ENCODE results near the gene CASP6.
"Not testable (repeated sequence)": the region's sequence is repeated elsewhere in the genome, so short reads cannot be mapped to it uniquely, and the experiment has no call there.

Gene CASP6

GRCh38 chr4:109701566-109702410 is 1.5 kb downstream of the CASP6 start:
- Histone ChIP-seq H3K27me3 (no peaks in the 10 kb centered on the region), H3K4me1 (peaks cover 18 to 25% (median 23%) of the 10 kb centered on the region in 10 experiments), H3K9ac (peak overlapping the region; percentile 77 to 88 (median 85)), H3K4me3 (peak overlapping the region; percentile 72 to 92 (median 78)), H3K27ac (peak overlapping the region; percentile 48 to 86 (median 80); a peak in 21 of 22 replicates), H3K4me2 (peak overlapping the region; percentile 74 to 95 (median 89)), H3K36me3 (peaks cover 7 to 22% (median 14%) of the 10 kb centered on the region in 11 experiments; a peak in 20 of 22 replicates), H3K9me3 (replicated peaks in 1 of 11) (no peaks in the 10 kb centered on the region), H4K20me1 (peaks cover 0 to 6% (median 0%) of the 10 kb centered on the region in 11 experiments; a peak in 2 of 22 replicates)
- TF ChIP-seq Cebpa-rat (IDR thresholded peaks at IDR 0.05): no peak

DNA sequence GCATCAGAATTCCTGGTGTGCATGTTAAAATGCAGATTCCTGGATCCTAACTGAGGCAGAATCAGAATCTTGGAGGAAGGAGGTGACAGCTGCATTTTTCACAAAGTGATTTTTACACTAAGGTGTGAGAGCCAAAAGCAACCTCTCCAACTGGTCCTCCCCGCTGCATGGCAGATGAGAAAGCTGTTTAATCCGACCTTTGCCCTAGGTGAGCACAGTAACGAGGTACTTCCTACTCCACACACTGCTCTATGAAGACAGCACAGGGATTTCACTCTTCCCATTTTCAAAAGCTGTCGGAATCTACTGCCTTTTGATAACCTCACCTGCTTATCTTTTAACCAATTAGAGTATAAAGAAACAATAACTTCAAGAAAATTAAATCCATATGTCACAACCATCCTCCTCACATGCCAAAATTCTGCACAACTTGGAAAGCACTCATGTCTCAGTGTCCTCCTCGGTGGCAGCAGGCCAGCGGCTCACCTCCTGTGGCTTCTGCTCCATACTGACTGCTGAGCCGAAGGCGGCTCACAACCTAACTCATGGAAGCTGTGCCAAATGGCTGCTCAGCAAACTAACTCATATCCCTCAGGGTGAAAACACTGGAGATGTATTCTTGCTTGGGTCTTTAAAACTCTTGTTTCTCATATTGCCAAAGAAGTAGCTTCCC is 3.6 kb downstream of the CASP6 start:
- H3K4me1 ChIP-seq: peaks cover 18 to 25% (median 23%) of the 10 kb centered on the region in 10 experiments
- peaks cover 0 to 6% (median 0%) of the 10 kb centered on the region in 11 experiments; a peak in 3 of 22 replicates for H4K20me1 ChIP-seq
- H3K27me3 ChIP-seq: no peaks in the 10 kb centered on the region
- no peak overlapping the region for H3K4me3 ChIP-seq
- H3K36me3 ChIP-seq: peaks cover 7 to 40% (median 32%) of the 10 kb centered on the region in 11 experiments; a peak in 21 of 22 replicates
- no peaks in the 10 kb centered on the region for H3K9me3 ChIP-seq (replicated peaks in 1 of 11)
- H3K27ac ChIP-seq: no peak overlapping the region
- H3K9ac ChIP-seq: no peak overlapping the region
- H3K4me2 ChIP-seq: no peak overlapping the region
- no peak for TF ChIP-seq Cebpa-rat (IDR thresholded peaks at IDR 0.05)

DNA sequence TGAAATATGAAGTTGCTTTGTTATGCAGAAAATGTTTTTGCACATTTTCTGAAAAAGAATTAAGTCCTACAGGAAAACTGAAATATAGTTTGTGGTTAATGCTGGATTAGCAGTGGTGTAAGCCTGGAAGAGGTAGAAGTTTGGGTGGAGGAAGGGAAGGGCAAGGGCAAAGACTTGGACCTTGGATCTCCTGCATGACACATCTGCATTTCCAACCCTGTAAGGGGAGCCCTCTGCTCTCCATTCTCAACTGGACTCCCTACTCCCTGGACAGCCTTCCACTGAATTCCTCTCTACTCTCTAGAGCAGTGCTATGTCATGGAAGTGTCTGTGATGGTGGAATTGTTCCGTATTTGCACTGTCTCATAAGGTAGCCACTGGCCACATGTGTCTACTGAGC is 4.6 kb downstream of the CASP6 start:
- peaks cover 0 to 6% (median 0%) of the 10 kb centered on the region in 11 experiments; a peak in 3 of 22 replicates for H4K20me1 ChIP-seq
- no peaks in the 10 kb centered on the region for H3K27me3 ChIP-seq
- H3K27ac ChIP-seq: no peak overlapping the region
- no peaks in the 10 kb centered on the region for H3K9me3 ChIP-seq (replicated peaks in 1 of 11)
- H3K4me3 ChIP-seq: no peak overlapping the region
- H3K4me2 ChIP-seq: no peak overlapping the region
- TF ChIP-seq Cebpa-rat (IDR thresholded peaks at IDR 0.05): no peak
- H3K9ac ChIP-seq: no peak overlapping the region
- H3K36me3 ChIP-seq: peaks cover 7 to 50% (median 42%) of the 10 kb centered on the region in 11 experiments
- H3K4me1 ChIP-seq: peaks cover 13 to 21% (median 16%) of the 10 kb centered on the region in 10 experiments

- H3K27ac ChIP-seq: no peak overlapping the region
- H3K4me3 ChIP-seq: no peak overlapping the region
- peaks cover 0 to 4% (median 0%) of the 10 kb centered on the region in 11 experiments; a peak in 2 of 22 replicates for H4K20me1 ChIP-seq
- H3K9ac ChIP-seq: no peak overlapping the region
- H3K9me3 ChIP-seq (replicated peaks in 1 of 11): no peaks in the 10 kb centered on the region
- H3K4me2 ChIP-seq: no peak overlapping the region
- H3K4me1 ChIP-seq: peaks cover 0 to 6% (median 0%) of the 10 kb centered on the region in 10 experiments; a peak in 1 of 20 replicates
- H3K27me3 ChIP-seq: no peaks in the 10 kb centered on the region
- H3K36me3 ChIP-seq: peaks cover 63 to 99% (median 89%) of the 10 kb centered on the region in 11 experiments
- no peak for TF ChIP-seq Cebpa-rat (IDR thresholded peaks at IDR 0.05)
These were observed 11.8 kb downstream of the CASP6 start for GRCh38 chr4:109691411-109691920.

DNA sequence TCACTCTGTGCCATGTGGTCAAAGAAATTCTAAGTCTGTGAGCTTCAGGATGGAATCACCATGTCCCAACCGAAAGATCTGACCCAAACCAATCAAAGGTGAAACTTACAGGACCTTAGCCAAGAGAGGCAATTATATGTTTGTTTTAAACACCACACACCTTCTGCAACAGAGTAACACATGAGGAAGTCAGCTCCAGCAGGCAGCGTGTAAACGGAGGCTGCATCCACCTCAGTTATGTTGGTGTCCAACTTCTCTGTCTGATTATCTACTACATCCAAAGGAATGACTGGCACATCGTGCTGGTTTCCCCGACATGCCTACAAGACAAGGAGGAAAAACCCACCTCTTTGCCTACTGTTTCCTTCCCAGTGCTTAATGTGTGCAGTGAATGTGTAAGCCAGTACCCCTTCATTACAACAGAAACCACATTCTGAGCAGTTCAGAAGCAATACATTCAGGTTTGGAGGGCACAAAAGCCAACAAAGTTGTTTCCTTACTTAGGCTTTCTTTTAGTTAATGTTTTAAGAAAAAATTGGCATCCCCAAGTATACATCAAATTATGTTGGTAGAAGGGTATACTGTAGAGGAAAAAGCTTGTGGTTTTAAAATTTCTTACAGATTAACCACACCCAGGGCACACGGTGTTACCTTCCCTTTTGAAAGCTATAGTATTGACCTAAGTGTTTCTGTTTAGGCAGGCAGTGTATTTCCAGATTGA is 12.4 kb downstream of the CASP6 start:
- no peak for TF ChIP-seq Cebpa-rat (IDR thresholded peaks at IDR 0.05)
- no peak overlapping the region for H3K4me3 ChIP-seq
- peaks cover 68 to 99% (median 90%) of the 10 kb centered on the region in 11 experiments for H3K36me3 ChIP-seq
- H3K27me3 ChIP-seq: no peaks in the 10 kb centered on the region
- no peak overlapping the region for H3K27ac ChIP-seq
- H4K20me1 ChIP-seq: peaks cover 0 to under 1% (median 0%) of the 10 kb centered on the region in 11 experiments; a peak in 2 of 22 replicates
- no peaks in the 10 kb centered on the region for H3K9me3 ChIP-seq (replicated peaks in 1 of 11)
- H3K9ac ChIP-seq: no peak overlapping the region
- H3K4me1 ChIP-seq: peaks cover 0 to 6% (median 0%) of the 10 kb centered on the region in 10 experiments; a peak in 1 of 20 replicates
- no peak overlapping the region for H3K4me2 ChIP-seq

DNA sequence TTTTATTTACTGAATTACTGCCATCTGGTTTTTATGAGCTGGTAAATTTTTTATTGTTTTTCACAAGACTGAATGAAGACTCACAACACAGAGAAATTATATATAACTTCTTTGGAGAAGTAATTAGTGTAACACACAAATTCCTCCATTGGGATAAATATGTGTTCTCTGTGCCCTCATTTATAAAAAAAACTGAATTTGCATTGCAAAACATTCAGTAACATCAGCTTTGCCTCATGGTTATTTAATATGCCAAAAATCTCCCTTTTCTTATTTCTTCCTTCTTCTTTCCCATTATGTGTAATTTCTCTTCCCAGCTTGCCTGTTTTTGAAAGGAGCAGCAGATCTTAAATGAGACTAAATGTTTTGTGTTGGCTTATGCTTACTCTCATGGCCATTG is 18.5 kb downstream of the CASP6 start:
- Histone ChIP-seq H3K4me2 (no peak overlapping the region), H3K27me3 (no peaks in the 10 kb centered on the region), H3K4me3 (no peak overlapping the region), H3K9me3 (replicated peaks in 1 of 11) (peaks cover 3 to 11% (median 8%) of the 10 kb centered on the region in 11 experiments; a peak in 20 of 22 replicates), H3K27ac (no peak overlapping the region), H3K4me1 (peaks cover 0 to 6% (median 0%) of the 10 kb centered on the region in 10 experiments; a peak in 1 of 20 replicates), H3K36me3 (peaks cover 37 to 90% (median 46%) of the 10 kb centered on the region in 11 experiments), H4K20me1 (no peaks in the 10 kb centered on the region), H3K9ac (no peak overlapping the region)
- TF ChIP-seq Cebpa-rat (IDR thresholded peaks at IDR 0.05): no peak

DNA sequence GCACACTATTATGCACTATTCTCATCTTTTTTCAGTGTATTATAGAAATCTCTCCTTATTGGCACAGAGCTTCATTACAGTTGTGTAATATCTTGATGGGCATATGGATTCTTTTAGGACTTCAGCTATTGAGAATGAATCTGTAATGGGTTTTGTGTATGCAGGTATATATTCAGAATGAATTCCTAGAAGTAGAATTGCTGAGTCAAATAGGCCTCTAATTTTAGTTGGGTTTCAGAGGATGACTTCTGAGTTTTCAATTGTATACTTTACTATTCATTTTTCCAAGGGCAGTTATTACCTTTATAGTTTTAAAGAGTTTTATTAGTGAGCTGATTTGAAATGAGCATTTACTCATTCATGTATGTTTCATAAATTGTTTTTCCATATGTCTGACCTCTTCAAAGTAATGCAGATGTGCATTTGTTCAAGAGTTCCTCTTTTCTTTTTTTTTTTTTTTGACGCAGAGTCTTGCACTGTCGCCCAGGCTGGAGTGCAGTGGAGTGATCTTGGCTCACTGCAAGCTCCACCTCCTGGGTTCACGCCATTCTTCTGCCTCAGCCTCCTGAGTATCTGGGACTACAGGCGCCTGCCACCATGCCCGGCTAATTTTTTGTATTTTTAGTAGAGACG is 19.5 kb downstream of the CASP6 start:
- Histone ChIP-seq H3K4me1 (peaks cover 0 to 6% (median 0%) of the 10 kb centered on the region in 10 experiments; a peak in 1 of 20 replicates), H3K9ac (no peak overlapping the region), H3K4me2 (no peak overlapping the region), H3K36me3 (peaks cover 31 to 89% (median 38%) of the 10 kb centered on the region in 11 experiments), H3K27me3 (no peaks in the 10 kb centered on the region), H3K9me3 (replicated peaks in 1 of 11) (peaks cover 13 to 21% (median 18%) of the 10 kb centered on the region in 11 experiments), H4K20me1 (no peaks in the 10 kb centered on the region), H3K27ac (no peak overlapping the region), H3K4me3 (no peak overlapping the region)
- TF ChIP-seq Cebpa-rat (IDR thresholded peaks at IDR 0.05): no peak

DNA sequence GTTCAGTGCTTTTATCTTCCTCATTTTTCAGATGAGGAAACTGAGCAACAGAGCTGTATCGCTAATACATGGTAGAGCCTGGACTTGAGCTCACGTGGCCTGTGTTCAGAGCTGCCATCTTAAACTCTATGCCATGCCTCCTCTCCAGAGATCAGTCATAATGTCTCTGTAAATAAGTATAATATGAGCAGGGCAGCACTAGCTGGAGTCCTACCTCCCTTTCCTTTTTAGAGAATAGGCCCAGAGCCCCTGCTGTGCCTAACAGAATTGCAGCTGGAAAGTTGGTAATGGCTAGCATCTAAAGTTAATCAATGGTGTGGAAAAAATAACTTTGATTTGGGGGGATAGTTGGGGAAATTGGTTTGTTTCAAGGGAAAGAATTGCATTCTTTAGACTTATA is 20.4 kb downstream of the CASP6 start:
- no peaks in the 10 kb centered on the region for H3K27me3 ChIP-seq
- no peak for TF ChIP-seq Cebpa-rat (IDR thresholded peaks at IDR 0.05)
- H3K36me3 ChIP-seq: peaks cover 31 to 88% (median 42%) of the 10 kb centered on the region in 11 experiments
- no peak overlapping the region for H3K27ac ChIP-seq
- peaks cover 20 to 28% (median 24%) of the 10 kb centered on the region in 11 experiments for H3K9me3 ChIP-seq (replicated peaks in 1 of 11)
- H3K4me2 ChIP-seq: no peak overlapping the region
- H3K4me3 ChIP-seq: no peak overlapping the region
- H4K20me1 ChIP-seq: no peaks in the 10 kb centered on the region
- no peak overlapping the region for H3K9ac ChIP-seq
- H3K4me1 ChIP-seq: peaks cover 0 to 6% (median 0%) of the 10 kb centered on the region in 10 experiments; a peak in 1 of 20 replicates

GRCh38 chr4:109678925-109679324 is 24.3 kb downstream of the CASP6 start:
- Histone ChIP-seq H3K9me3 (replicated peaks in 1 of 11) (peaks cover 21 to 42% (median 26%) of the 10 kb centered on the region in 11 experiments), H3K4me3 (0 out of 20 replicates have a peak overlapping the region, but pooled peaks of 1 of the 10 experiments have one; percentile 19), H3K36me3 (peaks cover 4 to 71% (median 14%) of the 10 kb centered on the region in 11 experiments; a peak in 15 of 22 replicates)
- not testable (repeated sequence) for H3K27me3 ChIP-seq, H3K9ac ChIP-seq, H3K4me2 ChIP-seq, H4K20me1 ChIP-seq, H3K4me1 ChIP-seq, H3K27ac ChIP-seq

GRCh38 chr4:109678472-109678871 is 24.8 kb downstream of the CASP6 start:
- not testable (repeated sequence) for H3K27ac ChIP-seq, H3K4me1 ChIP-seq, H4K20me1 ChIP-seq, H3K27me3 ChIP-seq, H3K4me2 ChIP-seq, H3K9ac ChIP-seq
- Histone ChIP-seq H3K36me3 (peaks cover 4 to 75% (median 14%) of the 10 kb centered on the region in 11 experiments; a peak in 15 of 22 replicates), H3K4me3 (0 out of 20 replicates have a peak overlapping the region, but pooled peaks of 1 of the 10 experiments have one; percentile 19), H3K9me3 (replicated peaks in 1 of 11) (peaks cover 21 to 42% (median 26%) of the 10 kb centered on the region in 11 experiments)
